ENCODE measurements around the gene DEFB127.
"Not testable (repeated sequence)": the region's sequence is repeated elsewhere in the genome, so short reads cannot be mapped to it uniquely, and the experiment has no call there.

DEFB127 gene, protein sequence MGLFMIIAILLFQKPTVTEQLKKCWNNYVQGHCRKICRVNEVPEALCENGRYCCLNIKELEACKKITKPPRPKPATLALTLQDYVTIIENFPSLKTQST

GRCh38 chr20:157154-157553, at the start of gene DEFB127:
Gene DEFB127 (plus strand): TSS chr20:157454. CDS start chr20:157545, 91 bp downstream.
- no peak for DNase-seq (ENCODE audit: low read depth in 2 of 3, low spot score in 2 of 3)

GRCh38 chr20:112396-112795, 44.9 kb upstream of the DEFB127 start:
- no peak for DNase-seq (ENCODE audit: low read depth in 2 of 3, low spot score in 2 of 3)

DNA sequence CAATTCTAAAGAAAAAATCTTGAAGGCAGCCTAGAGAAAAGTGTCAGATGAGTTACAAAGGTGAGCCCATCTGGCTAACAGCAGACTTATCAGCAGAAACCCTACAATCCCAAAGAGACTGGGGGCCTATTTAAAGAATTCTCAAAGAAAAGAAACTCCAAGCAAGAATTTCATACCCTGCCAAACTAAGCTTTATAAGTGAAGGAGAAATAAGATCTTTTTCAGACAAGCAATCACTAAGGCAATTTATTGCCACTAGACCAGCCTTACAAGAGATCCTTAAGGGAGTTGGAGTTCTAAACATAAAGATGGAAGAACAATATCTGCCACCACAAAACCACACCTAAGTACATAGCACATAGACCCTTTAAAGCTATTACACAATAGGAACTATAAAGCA, 39.7 kb upstream of the DEFB127 start:
- DNase-seq (ENCODE audit: low read depth in 2 of 3, low spot score in 2 of 3), result no peak

GRCh38 chr20:129786-130323, 27.4 kb upstream of the DEFB127 start:
- DNase-seq (ENCODE audit: low read depth in 2 of 3, low spot score in 2 of 3), result not testable (repeated sequence)

DNA sequence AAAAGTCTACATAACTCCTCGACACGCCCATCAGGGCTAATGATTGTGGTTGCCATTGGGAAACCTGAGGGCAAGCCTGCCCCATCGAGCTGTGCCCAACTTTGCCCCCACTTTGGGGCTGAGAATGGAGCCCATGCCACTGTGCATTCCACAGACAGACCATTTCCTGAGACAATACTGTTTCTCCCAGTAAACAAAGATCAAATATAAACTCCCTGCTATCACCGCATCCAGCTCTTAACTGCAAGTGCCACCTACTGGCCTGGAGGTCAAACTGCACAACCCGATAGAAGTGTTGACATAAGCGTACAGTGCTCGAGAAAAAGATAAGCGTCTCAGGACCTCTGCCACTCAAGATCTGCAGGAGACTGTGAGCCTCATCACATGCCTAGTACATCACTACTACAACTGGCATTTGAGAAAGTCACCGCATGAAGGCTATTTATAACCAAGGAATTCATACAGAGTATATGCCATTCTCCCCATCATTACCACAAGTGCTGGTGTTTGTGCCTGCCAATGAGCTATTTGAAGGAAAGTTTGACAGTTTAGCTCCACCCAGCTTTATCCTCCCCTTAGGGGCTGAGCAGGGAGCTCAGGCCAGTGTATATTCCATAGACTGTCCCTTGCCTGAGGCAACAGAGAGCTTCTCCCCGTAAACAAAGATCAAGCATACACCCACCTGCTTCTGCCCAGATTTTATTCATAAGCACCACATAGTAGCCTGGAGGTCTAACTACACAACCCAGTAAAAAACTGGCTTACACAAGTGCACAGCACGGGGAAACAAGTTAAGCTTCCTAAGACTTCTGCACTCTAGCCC, 19.4 kb upstream of the DEFB127 start:
- DNase-seq (ENCODE audit: low read depth in 2 of 3, low spot score in 2 of 3), result no peak

DNA sequence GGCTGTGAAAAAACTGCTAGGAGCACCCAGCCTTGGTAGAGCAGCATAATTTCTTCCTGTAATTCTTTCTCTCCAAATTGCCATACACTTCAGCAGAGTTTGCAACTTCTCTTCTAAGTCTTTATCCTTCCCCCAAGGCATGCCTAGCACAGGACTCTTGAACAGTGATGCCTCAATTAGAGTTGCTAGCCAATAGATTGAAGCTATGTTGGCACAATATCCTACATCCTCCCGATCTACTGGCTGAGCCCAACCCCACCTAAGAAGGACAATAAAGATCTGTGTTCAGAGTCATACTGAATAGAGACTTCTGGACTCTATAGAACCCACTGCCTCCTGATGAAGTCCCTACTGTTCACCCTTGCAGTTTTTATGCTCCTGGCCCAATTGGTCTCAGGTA, 15.0 kb upstream of the DEFB127 start, which contains the start of gene DEFB126:
Gene DEFB126 (plus strand): TSS at position 301 of the 400 bp plus-strand sequence. CDS start 39 bp downstream, at position 340.
- no peak for DNase-seq (ENCODE audit: low read depth in 2 of 3, low spot score in 2 of 3)

DNA sequence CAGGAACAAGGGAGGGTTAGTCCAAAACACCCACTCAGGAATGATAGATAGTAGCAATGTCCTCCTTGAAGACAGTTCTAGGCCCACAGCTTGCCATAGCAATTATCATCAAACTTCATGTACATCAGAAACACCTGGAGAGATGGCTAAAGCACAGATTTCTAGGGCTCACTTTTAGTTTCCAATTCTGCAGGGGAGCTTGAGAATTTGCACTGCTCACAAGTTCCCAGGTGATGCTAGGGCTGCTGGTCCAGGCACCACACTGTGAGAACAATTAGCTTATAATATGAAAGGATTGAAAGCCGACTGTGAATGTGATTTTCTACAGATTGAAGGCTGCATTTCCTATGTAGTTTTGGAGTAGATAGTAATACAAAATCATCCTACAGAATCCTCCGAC, 11.4 kb upstream of the DEFB127 start:
- DNase-seq (ENCODE audit: low read depth in 2 of 3, low spot score in 2 of 3), result no peak

- no peak for DNase-seq (ENCODE audit: low read depth in 2 of 3, low spot score in 2 of 3)
Measured at GRCh38 chr20:152131-152530, 5.1 kb upstream of the DEFB127 start.

DNA sequence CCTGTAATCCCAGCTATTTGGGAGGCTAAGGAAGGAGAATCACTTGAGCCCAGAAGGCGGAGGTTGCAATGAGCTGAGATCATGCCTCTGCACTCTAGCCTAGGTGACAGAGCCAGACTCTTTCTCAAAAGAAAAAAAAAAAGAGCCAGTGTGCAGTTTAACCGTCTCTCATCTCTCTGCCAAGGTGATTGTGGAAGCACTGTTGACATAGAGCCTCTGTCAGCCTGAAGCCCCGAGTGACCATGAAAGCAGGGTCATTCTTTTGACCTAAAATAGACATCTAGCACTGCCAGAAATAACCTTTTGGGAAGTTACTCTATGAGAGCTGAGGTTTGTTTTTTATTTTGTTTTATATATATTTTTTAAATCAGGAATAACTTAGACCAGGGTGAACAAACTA, 7.4 kb downstream of the DEFB127 start:
- no peak for DNase-seq (ENCODE audit: low read depth in 2 of 3, low spot score in 2 of 3)

GRCh38 chr20:168876-169275, 11.6 kb downstream of the DEFB127 start:
- DNase-seq (ENCODE audit: low read depth in 2 of 3, low spot score in 2 of 3), result no peak

DNA sequence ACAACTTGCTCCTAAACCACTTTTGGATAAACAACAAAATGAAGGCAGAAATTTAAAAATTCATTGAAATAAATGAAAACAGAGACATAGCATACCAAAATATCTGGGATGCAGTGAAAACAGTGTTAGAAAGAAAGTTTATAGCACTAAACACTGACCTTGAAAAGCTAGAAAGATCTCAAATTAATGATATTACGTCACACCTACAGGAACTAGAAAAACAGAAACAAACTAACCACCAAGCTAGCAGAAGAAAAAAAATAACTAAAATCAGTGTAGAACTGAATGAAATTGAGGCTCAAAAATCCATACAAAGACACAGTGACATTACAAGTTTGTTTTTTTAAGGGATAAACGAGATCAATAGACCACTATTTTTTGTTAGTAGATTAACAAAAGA, 27.0 kb downstream of the DEFB127 start:
- DNase-seq (ENCODE audit: low read depth in 2 of 3, low spot score in 2 of 3), result no peak

- no peak for DNase-seq (ENCODE audit: low read depth in 2 of 3, low spot score in 2 of 3)
Measured at GRCh38 chr20:187733-188132, 30.5 kb downstream of the DEFB127 start.

GRCh38 chr20:189611-190010, 32.4 kb downstream of the DEFB127 start, which contains the start of gene DEFB128:
Gene DEFB128 (minus strand): TSS chr20:189711. CDS start chr20:189623, 88 bp downstream.
- no peak for DNase-seq (ENCODE audit: low read depth in 2 of 3, low spot score in 2 of 3)

GRCh38 chr20:198225-198624, 41.0 kb downstream of the DEFB127 start:
- no peak for DNase-seq (ENCODE audit: low read depth in 2 of 3, low spot score in 2 of 3)

DNA sequence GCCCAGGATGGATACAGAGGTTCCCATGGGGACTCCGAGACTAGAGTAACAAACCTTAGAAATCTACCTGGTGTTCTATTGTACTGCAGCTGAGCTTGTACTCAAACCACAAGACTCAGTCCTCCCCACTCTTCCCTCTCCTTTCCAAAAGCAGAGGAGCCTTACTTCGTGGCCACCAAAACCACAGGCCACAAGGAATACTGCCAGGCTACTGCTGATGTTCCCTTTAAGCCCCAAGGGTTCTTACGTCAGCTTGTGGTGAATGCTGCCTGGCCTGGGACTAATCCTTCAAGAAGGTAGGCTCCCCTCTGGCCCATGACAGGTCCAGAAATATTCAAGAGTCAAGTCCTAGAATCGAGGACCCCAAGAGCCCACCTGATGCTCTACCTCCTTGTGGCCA, 42.7 kb downstream of the DEFB127 start:
- no peak for DNase-seq (ENCODE audit: low read depth in 2 of 3, low spot score in 2 of 3)

- DNase-seq (ENCODE audit: low read depth in 2 of 3, low spot score in 2 of 3), result not testable (repeated sequence)
Measured at GRCh38 chr20:203630-204029, 46.4 kb downstream of the DEFB127 start.

All from activated CD8-positive, alpha-beta memory T cell treated with anti-CD3 and anti-CD28 coated beads for 48 hours (primary cell).